Measurements from ENCODE around the gene LRRC4B. TPM values are rescaled to one million over a fixed set of nuclear protein-coding genes. Genes with fewer than 3 reads are reported as not detected.
"Not testable (repeated sequence)": the region's sequence is repeated elsewhere in the genome, so short reads cannot be mapped to it uniquely, and the experiment has no call there.

The LRRC4B gene, protein sequence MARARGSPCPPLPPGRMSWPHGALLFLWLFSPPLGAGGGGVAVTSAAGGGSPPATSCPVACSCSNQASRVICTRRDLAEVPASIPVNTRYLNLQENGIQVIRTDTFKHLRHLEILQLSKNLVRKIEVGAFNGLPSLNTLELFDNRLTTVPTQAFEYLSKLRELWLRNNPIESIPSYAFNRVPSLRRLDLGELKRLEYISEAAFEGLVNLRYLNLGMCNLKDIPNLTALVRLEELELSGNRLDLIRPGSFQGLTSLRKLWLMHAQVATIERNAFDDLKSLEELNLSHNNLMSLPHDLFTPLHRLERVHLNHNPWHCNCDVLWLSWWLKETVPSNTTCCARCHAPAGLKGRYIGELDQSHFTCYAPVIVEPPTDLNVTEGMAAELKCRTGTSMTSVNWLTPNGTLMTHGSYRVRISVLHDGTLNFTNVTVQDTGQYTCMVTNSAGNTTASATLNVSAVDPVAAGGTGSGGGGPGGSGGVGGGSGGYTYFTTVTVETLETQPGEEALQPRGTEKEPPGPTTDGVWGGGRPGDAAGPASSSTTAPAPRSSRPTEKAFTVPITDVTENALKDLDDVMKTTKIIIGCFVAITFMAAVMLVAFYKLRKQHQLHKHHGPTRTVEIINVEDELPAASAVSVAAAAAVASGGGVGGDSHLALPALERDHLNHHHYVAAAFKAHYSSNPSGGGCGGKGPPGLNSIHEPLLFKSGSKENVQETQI
- total RNA-seq: 1 to 10 TPM in 1 of 6 experiments, under 1 TPM in 5; 0.22 to 1.2 (median 0.52) TPM
- long read RNA-seq: 0 reads

DNA sequence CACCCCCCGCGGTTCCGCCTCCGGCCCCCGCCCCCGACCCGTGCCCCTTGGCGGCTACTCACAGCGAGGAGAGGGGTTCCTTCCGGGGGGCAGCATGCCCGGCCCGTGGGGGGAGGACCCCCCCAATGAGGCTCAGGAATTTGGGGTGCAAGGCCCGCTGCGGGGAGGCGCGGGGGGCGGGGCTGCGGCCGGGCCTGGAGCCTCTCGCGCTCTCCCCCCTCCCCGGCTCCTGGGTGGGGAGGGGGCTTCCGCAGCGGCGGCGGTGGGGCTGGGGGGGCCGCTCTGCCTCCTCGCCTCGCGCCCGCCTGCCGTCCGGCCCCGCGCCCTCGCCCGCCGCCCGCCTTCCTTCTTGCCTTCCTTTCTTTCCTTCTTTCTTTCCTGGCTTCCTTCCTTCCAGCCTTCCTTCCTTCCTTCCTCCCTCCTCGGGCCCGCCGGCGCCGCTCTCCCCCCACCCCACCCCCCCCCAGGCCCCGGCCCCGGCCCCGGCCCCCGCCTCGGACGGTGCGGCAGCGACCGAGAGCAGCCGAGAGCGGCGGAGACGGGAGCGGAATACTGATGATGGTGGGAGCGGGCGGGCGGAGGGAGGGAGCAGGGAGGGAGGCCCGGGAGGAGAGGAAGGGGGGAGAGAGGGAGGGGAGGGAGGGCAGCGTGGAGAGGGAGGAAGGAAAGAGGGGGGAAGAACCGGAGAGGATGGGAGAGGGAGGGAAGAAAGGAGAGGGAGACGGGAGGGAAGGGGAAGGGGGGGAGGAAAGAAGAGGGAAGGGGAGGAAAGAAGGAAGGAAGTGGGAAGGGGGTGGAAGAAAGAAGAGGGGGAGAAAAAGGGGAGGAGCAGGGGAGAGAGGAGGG is at the start of gene LRRC4B:
TSS of gene LRRC4B (minus strand) at position 554 of the 846 bp plus-strand sequence. CDS start 19,597 bp downstream, outside the sequence.
- TF ChIP-seq POLR2A (IDR thresholded peaks at IDR 0.05): no peak
- TF ChIP-seq, protein P1, sequence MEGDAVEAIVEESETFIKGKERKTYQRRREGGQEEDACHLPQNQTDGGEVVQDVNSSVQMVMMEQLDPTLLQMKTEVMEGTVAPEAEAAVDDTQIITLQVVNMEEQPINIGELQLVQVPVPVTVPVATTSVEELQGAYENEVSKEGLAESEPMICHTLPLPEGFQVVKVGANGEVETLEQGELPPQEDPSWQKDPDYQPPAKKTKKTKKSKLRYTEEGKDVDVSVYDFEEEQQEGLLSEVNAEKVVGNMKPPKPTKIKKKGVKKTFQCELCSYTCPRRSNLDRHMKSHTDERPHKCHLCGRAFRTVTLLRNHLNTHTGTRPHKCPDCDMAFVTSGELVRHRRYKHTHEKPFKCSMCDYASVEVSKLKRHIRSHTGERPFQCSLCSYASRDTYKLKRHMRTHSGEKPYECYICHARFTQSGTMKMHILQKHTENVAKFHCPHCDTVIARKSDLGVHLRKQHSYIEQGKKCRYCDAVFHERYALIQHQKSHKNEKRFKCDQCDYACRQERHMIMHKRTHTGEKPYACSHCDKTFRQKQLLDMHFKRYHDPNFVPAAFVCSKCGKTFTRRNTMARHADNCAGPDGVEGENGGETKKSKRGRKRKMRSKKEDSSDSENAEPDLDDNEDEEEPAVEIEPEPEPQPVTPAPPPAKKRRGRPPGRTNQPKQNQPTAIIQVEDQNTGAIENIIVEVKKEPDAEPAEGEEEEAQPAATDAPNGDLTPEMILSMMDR (IDR thresholded peaks at IDR 0.05): no peak
- Histone ChIP-seq H3K4me1 (no peaks in the 10 kb centered on the region), H3K27ac (no peak within 1 kb of the TSS), H3K4me3 (no peak within 1 kb of the TSS), H3K9me3 (no peaks in the 10 kb centered on the region), H3K27me3 (peaks cover 0 to 3% of the 10 kb centered on the region in 2 donors), H3K36me3 (no peaks in the 10 kb centered on the region)
- DNase-seq (peak in 1 of 3 donors; percentile 35), ATAC-seq (no peak)
- intact Hi-C loops (cut with DNase I): no loop called here
- WGBS (ENCODE audit: insufficient coverage, low coverage, low lambda C conversion rate, missing lambda C conversion rate): 2% methylated on average over 33 of the region's 65 CpGs

DNA sequence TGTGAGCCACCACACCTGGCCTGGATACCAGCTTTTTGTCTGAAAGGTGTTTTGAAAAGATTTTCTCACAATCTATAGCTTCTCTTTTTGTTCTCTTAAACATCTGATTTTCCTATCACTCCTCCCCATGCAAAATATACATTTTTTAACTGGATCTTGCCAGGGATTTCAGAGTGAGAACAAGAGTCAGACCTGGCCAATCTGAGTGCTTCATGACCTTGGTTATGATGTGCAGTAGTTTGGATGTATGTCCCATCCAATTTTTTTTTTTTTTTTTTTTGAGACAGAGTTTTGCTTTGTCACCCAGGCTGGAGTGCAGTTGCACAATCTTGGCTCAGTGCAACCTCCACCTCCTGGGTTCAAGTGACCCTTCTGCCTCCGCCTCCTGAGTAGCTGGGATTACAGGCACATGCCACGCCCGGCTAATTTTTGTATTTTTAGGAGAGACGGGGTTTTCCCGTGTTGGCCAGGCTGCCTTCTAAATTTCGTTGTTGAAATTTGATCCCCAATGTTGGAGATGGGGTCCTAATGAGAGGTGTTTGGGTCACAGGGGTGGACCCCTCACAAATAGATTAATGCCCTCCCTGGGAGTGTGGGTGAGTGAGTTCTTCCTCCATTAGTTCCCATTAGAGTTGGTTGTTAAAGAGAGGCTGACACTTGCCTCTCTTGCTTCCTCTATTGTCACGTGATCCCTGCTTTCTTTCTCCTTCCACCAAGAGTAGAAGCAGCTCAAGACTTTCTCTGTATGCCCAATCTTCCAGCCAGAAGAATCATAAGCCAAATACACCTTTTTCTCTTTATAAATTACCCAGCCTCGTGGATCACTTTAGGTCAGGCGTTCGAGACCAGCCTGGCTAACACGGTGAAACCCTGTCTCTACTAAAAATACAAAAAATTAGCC is 44.5 kb upstream of the LRRC4B start:
- H3K4me1 ChIP-seq; H3K27ac ChIP-seq; H3K9me3 ChIP-seq; DNase-seq; intact Hi-C loops (cut with DNase I); H3K27me3 ChIP-seq; H3K4me3 ChIP-seq; H3K36me3 ChIP-seq; ATAC-seq: not testable (repeated sequence)
- 71% methylated on average over 7 of the region's 11 CpGs for WGBS (ENCODE audit: insufficient coverage, low coverage, low lambda C conversion rate, missing lambda C conversion rate)

DNA sequence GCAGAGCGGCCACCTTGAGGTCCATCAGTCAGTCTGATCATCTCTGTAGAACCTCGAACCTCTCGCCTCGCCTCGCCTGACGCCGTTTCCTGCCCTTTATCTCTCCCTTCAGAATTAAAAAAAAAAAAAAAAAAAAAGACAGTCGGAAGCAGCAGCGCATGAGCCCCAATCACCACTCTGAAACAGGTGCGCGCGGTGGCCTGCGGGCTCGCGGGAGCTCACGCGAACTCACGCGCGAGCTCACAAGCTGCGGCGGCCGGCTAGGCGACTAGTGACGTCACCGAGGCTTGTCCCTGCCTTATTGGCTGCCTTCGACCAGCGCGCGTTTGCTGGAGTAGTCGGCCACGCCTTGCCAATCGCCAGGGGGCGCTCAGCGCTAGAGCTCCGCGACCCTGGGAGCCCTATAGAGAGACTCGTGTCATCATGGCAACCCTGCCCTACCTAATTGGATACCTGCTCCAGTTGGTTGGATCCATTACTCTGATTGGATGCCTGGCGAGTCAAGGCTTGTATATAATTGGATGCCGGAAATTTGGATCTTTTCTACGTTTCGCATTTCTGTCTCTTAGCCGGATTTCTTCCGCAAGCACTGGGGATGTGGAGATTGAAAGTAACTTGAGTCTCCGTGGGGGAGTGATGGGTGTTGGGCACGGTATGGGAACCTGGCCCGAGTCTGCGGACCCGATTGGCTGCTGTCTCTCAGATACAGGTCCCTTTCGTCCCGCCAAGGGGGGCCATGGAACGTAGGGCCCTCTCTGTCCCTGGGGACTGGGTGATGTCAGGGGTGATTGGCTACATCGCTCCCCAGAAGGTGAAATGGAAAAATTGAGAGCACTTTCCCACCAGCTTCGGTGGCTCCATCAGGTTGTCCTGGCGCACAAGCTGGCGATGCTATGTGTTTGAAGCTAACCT is 39.9 kb upstream of the LRRC4B start:
- 15% methylated on average over 37 of the region's 56 CpGs for WGBS (ENCODE audit: insufficient coverage, low coverage, low lambda C conversion rate, missing lambda C conversion rate)
- Histone ChIP-seq H3K36me3 (no peaks in the 10 kb centered on the region), H3K27me3 (no peaks in the 10 kb centered on the region), H3K4me3 (no peak overlapping the region), H3K27ac (no peak overlapping the region), H3K4me1 (no peaks in the 10 kb centered on the region), H3K9me3 (no peaks in the 10 kb centered on the region)
- ATAC-seq (peak; percentile 15 to 45 (median 35)), DNase-seq (peak in 2 of 3 donors; percentile 35 to 67)
- intact Hi-C loops (cut with DNase I): no loop called here
- no peak for TF ChIP-seq POLR2A (IDR thresholded peaks at IDR 0.05)
- TF ChIP-seq, protein P1 (IDR thresholded peaks at IDR 0.05): peak in 2 of 4 donors; percentile 20 to 29

DNA sequence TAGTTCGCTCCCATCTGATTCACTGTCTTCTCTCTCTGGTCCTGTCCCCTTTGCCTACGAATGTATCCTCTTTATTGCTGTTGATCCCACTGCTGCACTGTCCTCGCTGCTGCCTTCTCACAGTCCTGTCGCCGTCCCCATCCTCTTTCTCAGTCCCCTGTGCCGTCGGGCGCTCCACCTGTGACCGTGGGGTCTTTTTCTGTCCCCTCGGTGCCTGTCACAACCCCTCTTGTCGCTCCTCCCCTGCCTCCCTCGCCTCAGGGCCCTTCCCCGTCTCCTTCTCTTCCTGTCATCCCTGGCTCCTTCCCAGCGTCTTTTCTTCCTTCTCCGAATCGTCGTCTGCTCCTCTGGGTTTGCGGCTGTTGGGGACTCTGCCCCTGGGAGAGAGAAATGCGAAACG is 39.2 kb upstream of the LRRC4B start:
- TF ChIP-seq, protein P1 (IDR thresholded peaks at IDR 0.05): no peak
- TF ChIP-seq POLR2A (IDR thresholded peaks at IDR 0.05): no peak
- Histone ChIP-seq H3K4me3 (no peak overlapping the region), H3K27ac (no peak overlapping the region), H3K9me3 (no peaks in the 10 kb centered on the region), H3K4me1 (no peaks in the 10 kb centered on the region), H3K27me3 (no peaks in the 10 kb centered on the region), H3K36me3 (no peaks in the 10 kb centered on the region)
- no peak for ATAC-seq
- intact Hi-C loops (cut with DNase I): no loop called here
- WGBS (ENCODE audit: insufficient coverage, low coverage, low lambda C conversion rate, missing lambda C conversion rate): 48% methylated on average over 14 of the region's 20 CpGs
- no peak for DNase-seq

DNA sequence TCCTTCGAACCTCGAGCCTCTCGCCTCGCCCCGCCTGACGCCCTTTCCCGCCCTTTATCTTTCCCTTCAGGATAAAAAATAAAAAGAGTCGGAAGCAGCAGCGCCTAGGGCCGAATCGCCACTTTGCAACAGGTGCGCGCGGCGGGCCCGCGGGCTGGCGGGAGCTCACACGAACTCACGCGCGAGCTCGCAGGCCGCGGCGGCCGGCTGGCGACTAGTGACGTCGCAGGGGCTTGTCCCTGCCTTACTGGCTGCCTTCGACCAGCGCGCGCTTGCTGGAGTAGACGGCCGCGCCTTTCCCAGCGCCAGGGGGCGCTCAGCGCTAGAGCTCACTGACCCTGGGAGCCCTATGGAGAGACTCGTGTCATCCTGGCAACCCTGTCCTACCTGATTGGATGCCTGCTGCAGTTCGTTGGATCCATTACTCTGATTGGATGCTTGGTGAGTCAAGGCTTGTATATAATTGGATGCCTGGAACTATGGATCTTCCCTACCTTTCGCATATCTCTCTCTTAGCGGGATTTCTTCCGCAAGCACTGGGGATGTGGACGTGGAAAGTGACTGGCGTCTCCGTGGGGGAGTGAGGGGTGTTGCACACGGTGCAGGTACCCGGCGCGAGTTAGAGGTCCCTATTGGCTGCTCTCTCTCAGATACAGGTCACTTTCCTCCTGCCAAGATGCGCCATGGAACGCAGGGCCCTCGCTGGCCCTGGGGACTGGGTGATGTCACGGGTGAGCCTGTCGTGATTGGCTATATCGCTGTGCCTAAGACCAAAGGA is 38.0 kb upstream of the LRRC4B start:
- H3K36me3 ChIP-seq; DNase-seq; H3K4me3 ChIP-seq; H3K27me3 ChIP-seq; H3K9me3 ChIP-seq; H3K4me1 ChIP-seq; H3K27ac ChIP-seq; intact Hi-C loops (cut with DNase I): not testable (repeated sequence)
- ATAC-seq: peak in 1 of 4 donors; percentile 18
- 40% methylated on average over 17 of the region's 58 CpGs for WGBS (ENCODE audit: insufficient coverage, low coverage, low lambda C conversion rate, missing lambda C conversion rate)
